Activated B cell treated with CpG ODN at 0.5 μM for 24 hours (primary cell): ENCODE measurements around the gene NDST1. TPM values are rescaled to one million over a fixed set of nuclear protein-coding genes. Genes with fewer than 3 reads are reported as not detected.

Experiments
- ATAC-seq: fragments of 200-7000 bp; cut with Tn5 transposase; one replicate; pipeline ENCODE4 v1.10.0; 2021; ENCODE audit warnings: low read depth, mild to moderate bottlenecking, moderate library complexity
- CTCF ChIA-PET: fragments of 350-600 bp; sonication (Branson Sonifier 250); formaldehyde crosslinking; loops from one replicate; lab custom pipeline; 2021; ENCODE audit warnings: antibody characterized with exemption; lab: Charles Lee
- POLR2A ChIA-PET: fragments of 350-600 bp; sonication (Branson Sonifier 250); formaldehyde crosslinking; loops from one replicate; lab custom pipeline; 2021; ENCODE audit warnings: antibody characterized with exemption; lab: Charles Lee
- DNase-seq: peaks from one replicate; pipeline ENCODE4 v3.0.0; 2022
- H3K27ac Mint-ChIP-seq: one replicate; pipeline ENCODE4 v1.8.0; 2020; ENCODE audit warnings: mixed read lengths
- H3K27me3 Mint-ChIP-seq: one replicate; pipeline ENCODE4 v1.8.0; 2021; ENCODE audit warnings: mixed read lengths
- H3K36me3 Mint-ChIP-seq: one replicate; pipeline ENCODE4 v1.8.0; 2021; ENCODE audit warnings: low read depth, mixed read lengths
- H3K4me1 Mint-ChIP-seq: one replicate; pipeline ENCODE4 v1.8.0; 2021; ENCODE audit warnings: mixed read lengths
- H3K4me3 Mint-ChIP-seq: one replicate; pipeline ENCODE4 v1.8.0; 2020; ENCODE audit warnings: mild to moderate bottlenecking, mixed read lengths
- H3K9me3 Mint-ChIP-seq: one replicate; pipeline ENCODE4 v1.8.0; 2020; ENCODE audit warnings: mixed read lengths
- CTCF ChIP-seq: fragments of 200-600 bp; IDR thresholded peaks from one replicate; pipeline ENCODE4 v1.8.0; 2022; ENCODE audit warnings: antibody characterized with exemption, mild to moderate bottlenecking
- intact Hi-C: fragments of 100-400 bp; cut with micrococcal nuclease; formaldehyde crosslinking; loops from one replicate; pipeline ENCODE4 v1.15.1; 2024
- total RNA-seq: library from RNA; stranded (reverse); gene quantifications from 2 replicates; pipeline ENCODE4 v1.2.3, GENCODE V29; 2022

Gene NDST1
- total RNA-seq, 1 donor from 2014 or later, result 8.1 TPM

DNA sequence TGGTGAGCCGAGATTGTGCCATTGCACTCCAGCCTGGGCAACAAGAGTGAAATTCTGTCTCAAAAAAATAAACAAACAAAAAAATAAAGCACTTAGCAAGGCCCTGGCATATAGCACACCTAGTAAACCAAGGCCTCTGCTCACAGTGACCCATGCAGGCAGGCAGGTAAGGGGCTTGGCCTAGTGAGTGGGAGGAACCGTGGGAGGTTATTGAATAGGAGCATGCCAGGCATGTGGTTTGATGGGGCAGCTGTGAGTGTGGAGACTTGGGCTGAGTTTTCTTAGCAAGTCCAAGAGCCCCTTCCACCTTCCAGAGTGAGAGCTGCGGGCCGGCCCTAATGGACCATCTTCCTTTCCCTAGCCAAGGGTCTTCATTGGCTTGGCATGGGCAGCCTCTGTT lies 4.5 kb upstream of the NDST1 start:
- no peak for TF ChIP-seq CTCF
- Mint-ChIP-seq H3K27me3 (no peaks in the 10 kb centered on the region), H3K4me3 (no peak overlapping the region), H3K4me1 (peaks cover 16% of the 10 kb centered on the region), H3K27ac (no peak overlapping the region), H3K9me3 (no peaks in the 10 kb centered on the region), H3K36me3 (no peaks in the 10 kb centered on the region)
- intact Hi-C loops, result no loop called here
- DNase-seq (no peak), ATAC-seq (no peak)
- CTCF ChIA-PET, result no interaction called here
- POLR2A ChIA-PET, result no interaction called here

- peaks cover 13% of the 10 kb centered on the region for H3K4me1 Mint-ChIP-seq
- ChIA-PET CTCF (no interaction called here), POLR2A (no interaction called here)
- no peaks in the 10 kb centered on the region for H3K9me3 Mint-ChIP-seq
- no peak overlapping the region for H3K4me3 Mint-ChIP-seq
- no peak for DNase-seq
- no peak for ATAC-seq
- no peak for TF ChIP-seq CTCF
- H3K27me3 Mint-ChIP-seq, result no peaks in the 10 kb centered on the region
- intact Hi-C loops, result no loop called here
- no peak overlapping the region for H3K27ac Mint-ChIP-seq
- no peaks in the 10 kb centered on the region for H3K36me3 Mint-ChIP-seq
Measured at GRCh38 chr5:150503977-150504620, 3.8 kb upstream of the NDST1 start.

DNA sequence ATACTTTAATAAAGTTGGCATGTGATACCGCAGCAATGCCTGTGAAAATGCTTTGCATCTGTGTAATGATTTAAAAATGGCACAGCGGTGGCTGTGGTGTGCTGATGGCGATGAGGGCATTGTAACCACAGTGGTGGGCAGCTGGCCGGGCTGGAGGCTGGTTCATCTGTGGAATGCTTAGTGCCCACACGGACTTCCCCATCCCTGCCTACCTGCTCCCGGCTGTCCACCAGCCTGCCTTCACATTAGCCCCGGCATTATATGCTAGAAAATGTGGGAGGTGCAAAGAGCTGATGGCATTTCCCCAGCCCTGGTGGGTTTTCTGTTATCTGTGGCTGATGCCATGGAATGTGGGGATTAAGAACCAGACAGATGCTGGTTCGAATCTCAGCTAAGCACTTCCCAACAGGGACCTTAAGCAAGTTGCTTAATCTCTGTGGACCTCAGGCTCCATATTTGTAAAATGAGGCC lies 2.9 kb upstream of the NDST1 start:
- ATAC-seq, result no peak
- no peaks in the 10 kb centered on the region for H3K36me3 Mint-ChIP-seq
- intact Hi-C loops, result no loop called here
- TF ChIP-seq CTCF, result no peak
- H3K9me3 Mint-ChIP-seq, result no peaks in the 10 kb centered on the region
- H3K27ac Mint-ChIP-seq, result no peak overlapping the region
- H3K4me1 Mint-ChIP-seq, result peaks cover 3% of the 10 kb centered on the region
- no peak overlapping the region for H3K4me3 Mint-ChIP-seq
- no peak for DNase-seq
- H3K27me3 Mint-ChIP-seq, result no peaks in the 10 kb centered on the region
- ChIA-PET CTCF (no interaction called here), POLR2A (no interaction called here)

- ChIA-PET CTCF (no interaction called here), POLR2A (no interaction called here)
- Mint-ChIP-seq H3K9me3 (no peaks in the 10 kb centered on the region), H3K4me1 (peaks cover 1% of the 10 kb centered on the region), H3K27me3 (no peaks in the 10 kb centered on the region), H3K27ac (no peak overlapping the region), H3K4me3 (no peak overlapping the region), H3K36me3 (no peaks in the 10 kb centered on the region)
- intact Hi-C loops, result no loop called here
- DNase-seq (no peak), ATAC-seq (no peak)
- no peak for TF ChIP-seq CTCF
Measured at GRCh38 chr5:150505816-150506215, 2.1 kb upstream of the NDST1 start.

GRCh38 chr5:150506571-150507473 lies 1.1 kb upstream of the NDST1 start:
- intact Hi-C loops, result no loop called here
- CTCF ChIA-PET, result no interaction called here
- no peak overlapping the region for H3K4me3 Mint-ChIP-seq
- no peak for ATAC-seq
- no peak for DNase-seq
- H3K4me1 Mint-ChIP-seq, result peaks cover 1% of the 10 kb centered on the region
- TF ChIP-seq CTCF, result no peak
- H3K36me3 Mint-ChIP-seq, result no peaks in the 10 kb centered on the region
- no peaks in the 10 kb centered on the region for H3K27me3 Mint-ChIP-seq
- H3K27ac Mint-ChIP-seq, result no peak overlapping the region
- POLR2A ChIA-PET, result no interaction called here
- H3K9me3 Mint-ChIP-seq, result no peaks in the 10 kb centered on the region
